Cardiac septum (tissue), 1 donor: ENCODE results near the gene TBPL1. TPM values are rescaled to one million over a fixed set of nuclear protein-coding genes. Genes with fewer than 3 reads are reported as not detected.

Experiments
- DNase-seq: peaks from one replicate; pipeline ENCODE4 v3.0.0-alpha.2; 2020; ENCODE audit warnings: low spot score
- intact Hi-C: fragments of 100-400 bp; cut with DNase I; formaldehyde crosslinking; loops from one replicate; pipeline ENCODE4 v1.14.0; 2022
- total RNA-seq: library from RNA; stranded (reverse); fragmentation: NEBNext Ultra II Directional; extraction: Animal tissue kit (Norgen Biotek cat#: 25700); gene quantifications from one replicate; pipeline ENCODE4 v1.2.1, GENCODE V29; 2021
- donor health status: DM: no; HTN: no; CAD: no.

Gene TBPL1
- total RNA-seq, 1 donor from 2014 or later = 12.2 TPM

GRCh38 chr6:134029495-134030455, 76.8 kb downstream of the TBPL1 start:
- DNase-seq = no peak
- intact Hi-C loops = no loop called here

GRCh38 chr6:134031696-134032255, 78.8 kb downstream of the TBPL1 start:
- no peak for DNase-seq

GRCh38 chr6:134034478-134034877, 81.5 kb downstream of the TBPL1 start:
- intact Hi-C loops = no loop called here
- no peak for DNase-seq

More at GRCh38 chr6:134031696-134032255, 78.8 kb downstream of the TBPL1 start:
- intact Hi-C loops = no loop called here

GRCh38 chr6:134034961-134035822, 82.2 kb downstream of the TBPL1 start:
- intact Hi-C loops = no loop called here
- DNase-seq = no peak

GRCh38 chr6:134035823-134036296, 82.8 kb downstream of the TBPL1 start:
- no peak for DNase-seq
- intact Hi-C loops = no loop called here

GRCh38 chr6:134039116-134039515, 86.1 kb downstream of the TBPL1 start:
- intact Hi-C loops = no loop called here
- DNase-seq = no peak

Other genes starting within 250 kb of the TBPL1 start
- 2.0 TPM for gene TCF21, start 64.1 kb upstream of the TBPL1 start, total RNA-seq
- 12.0 TPM for gene SLC2A12, start 99.4 kb downstream of the TBPL1 start, total RNA-seq